Gastroesophageal sphincter (tissue), 3 donors: ENCODE results near the gene GPS1.

Experiments
- CTCF ChIP-seq, 4 experiments: fragments of 200-600 bp in 2 of 4; fragments of 450-650 bp in 2 of 4; sonication (generic) in 1 of 4; IDR thresholded peaks; one replicate each; pipeline ENCODE4 v1.5.1; 2017 to 2019; ENCODE audit warnings: antibody characterized with exemption in 4 of 4, mild to moderate bottlenecking in 2 of 4, moderate library complexity in 2 of 4
- EP300 ChIP-seq: sonication (generic); formaldehyde crosslinking; IDR thresholded peaks from one replicate; pipeline ENCODE4 v1.6.1; 2017; ENCODE audit warnings: antibody characterized with exemption, mild to moderate bottlenecking
- POLR2A ChIP-seq, 2 donors: fragments of 450-650 bp; IDR thresholded peaks; one replicate each; pipeline ENCODE4 v1.6.1; 2017; ENCODE audit warnings: antibody characterized with exemption in 2 of 2, mild to moderate bottlenecking in 2 of 2, moderate library complexity in 1 of 2
- POLR2AphosphoS5 ChIP-seq: sonication (generic); formaldehyde crosslinking; IDR thresholded peaks from one replicate; pipeline ENCODE4 v1.6.1; 2017; ENCODE audit warnings: antibody characterized with exemption

- TF ChIP-seq POLR2AphosphoS5 (no peak), CTCF (IDR thresholded peaks at IDR 0.05) (peak in 3 of 4 experiments; percentile 73 to 78 (median 77)), EP300 (no peak), POLR2A (IDR thresholded peaks at IDR 0.05) (no peak)
Measured at GRCh38 chr17:82021107-82021899, 30.4 kb upstream of the GPS1 start.
